ENCODE results near the gene ARID1B.

GRCh38 chr6:156776470-156776839 is 723 bp upstream of the ARID1B start:
- TF ChIP-seq POLR2A (IDR thresholded peaks at IDR 0.05), result no peak
- TF ChIP-seq CTCF (IDR thresholded peaks at IDR 0.05), result no peak
